K562 (cell line): ENCODE measurements around the gene KAT6B. TPM values are rescaled to one million over a fixed set of nuclear protein-coding genes. Genes with fewer than 3 reads are reported as not detected.
A peak's percentile ranks its signal among the peaks of the same experiment; 100 is the strongest.

ENCODE experiments used
- ARID4B ChIP-seq: sonication (generic); formaldehyde crosslinking; IDR thresholded peaks from 2 replicates; pipeline ENCODE4 v1.8.0; 2022; ENCODE audit warnings: mild to moderate bottlenecking, missing genetic modification reagents
- ASH1L ChIP-seq: fragments of 450-650 bp; IDR thresholded peaks from 2 replicates; pipeline ENCODE4 v1.6.1; 2018; ENCODE audit warnings: borderline replicate concordance, mild to moderate bottlenecking, low read depth; ENCODE audit not compliant: partially characterized antibody
- BDP1 ChIP-seq: IDR thresholded peaks from 3 replicates; pipeline ENCODE4 v1.6.1; 2011; ENCODE audit not compliant: insufficient read length, insufficient read depth
- DDX20 ChIP-seq: fragments of 450-650 bp; IDR thresholded peaks from 2 replicates; pipeline ENCODE4 v1.6.1; 2016; ENCODE audit warnings: missing genetic modification characterization, low read depth, mild to moderate bottlenecking, missing compliant biosample characterization, moderate library complexity
- DLX4 ChIP-seq: fragments of 250-450 bp; sonication (Bioruptor Pico); IDR thresholded peaks from 2 replicates; pipeline ENCODE4 v1.6.1; 2021; ENCODE audit warnings: mild to moderate bottlenecking
- ELF1 ChIP-seq: fragments of 200-800 bp; sonication (Bioruptor generic); IDR thresholded peaks from 2 replicates; pipeline ENCODE4 v1.6.1; 2016; ENCODE audit warnings: missing genetic modification characterization, missing compliant biosample characterization
- GATA2 ChIP-seq: sonication (generic); formaldehyde crosslinking; IDR thresholded peaks from 2 replicates; pipeline ENCODE4 v1.4.0; 2020; ENCODE audit warnings: mild to moderate bottlenecking, missing genetic modification reagents
- HDGF ChIP-seq: fragments of 450-650 bp; IDR thresholded peaks from 2 replicates; pipeline ENCODE4 v1.6.1; 2016
- LARP7 ChIP-seq: fragments of 450-650 bp; IDR thresholded peaks from 2 replicates; pipeline ENCODE4 v1.6.1; 2016
- NONO ChIP-seq, 2 experiments: fragments of 200-400 bp in 1 of 2; fragments of 450-650 bp in 1 of 2; formaldehyde crosslinking in 1 of 2; IDR thresholded peaks; 2 replicates each; pipeline ENCODE4 v1.6.1; 2017; ENCODE audit warnings: low read depth in 2 of 2, mild to moderate bottlenecking in 2 of 2, moderate library complexity in 2 of 2, low read length in 1 of 2
- PTRF ChIP-seq: fragments of 450-650 bp; IDR thresholded peaks from 2 replicates; pipeline ENCODE4 v1.6.1; 2016; ENCODE audit warnings: mild to moderate bottlenecking, missing genetic modification characterization, missing compliant biosample characterization
- RBFOX2 ChIP-seq: fragments of 200-400 bp; formaldehyde crosslinking; IDR thresholded peaks from 2 replicates; pipeline ENCODE4 v1.6.1; 2017; ENCODE audit warnings: low read depth, mild to moderate bottlenecking, low read length, moderate library complexity
- RFX7 ChIP-seq: fragments of 250-450 bp; sonication (Bioruptor Pico); IDR thresholded peaks from 2 replicates; pipeline ENCODE4 v1.5.1; 2021; ENCODE audit warnings: mild to moderate bottlenecking
- SMC3 ChIP-seq: conservative IDR thresholded peaks from 2 replicates; pipeline ENCODE4 v1.6.1; 2011; ENCODE audit warnings: low read depth, low read length, improper control_type of control experiment; ENCODE audit not compliant: insufficient read depth
- SOX6 ChIP-seq: fragments of 450-650 bp; IDR thresholded peaks from 2 replicates; pipeline ENCODE4 v1.6.1; 2014; ENCODE audit warnings: mild to moderate bottlenecking
- SP1 ChIP-seq: sonication (generic); formaldehyde crosslinking; IDR thresholded peaks from 2 replicates; pipeline ENCODE4 v1.8.1; 2022; ENCODE audit warnings: mild to moderate bottlenecking, missing genetic modification reagents
- STAT5A ChIP-seq: IDR thresholded peaks from 2 replicates; pipeline ENCODE4 v1.6.1; 2012; ENCODE audit warnings: low read length, inconsistent platforms, borderline replicate concordance
- TCF7 ChIP-seq: sonication (generic); IDR thresholded peaks from 2 replicates; pipeline ENCODE4 v1.6.1; 2016; ENCODE audit warnings: antibody characterized with exemption, borderline replicate concordance
- YY1 ChIP-seq, 3 experiments: IDR thresholded peaks; 2 replicates each; pipeline ENCODE4 v1.6.1; 2011; ENCODE audit warnings: low read length in 2 of 3, mild to moderate bottlenecking in 2 of 3, moderate library complexity in 2 of 3, borderline replicate concordance in 1 of 3, control low read depth in 1 of 3, low read depth in 1 of 3; ENCODE audit not compliant: insufficient read depth in 3 of 3, insufficient replicate concordance in 2 of 3, control insufficient read depth in 1 of 3, insufficient read length in 1 of 3; ENCODE audit errors: extremely low read depth in 1 of 3
- polyA plus RNA-seq, 8 experiments: library from polyadenylated mRNA; depleted of rRNA in 4 of 8; stranded (reverse) in 5 of 8; unstranded in 3 of 8; fragments of >200 nt; fragmentation: Nextera tagmentation in 2 of 8; fragmentation: Illumina TruSeq in 1 of 8; extraction: Ambion mirVana in 2 of 8; extraction: Trizol in 1 of 8; gene quantifications; 2 replicates each; pipeline versions ENCODE4 v1.2.1 to v1.2.3, GENCODE V29; 2011 to 2014; ENCODE audit warnings: inconsistent platforms in 1 of 8, missing spikeins in 1 of 8
- total RNA-seq, 7 experiments: library from RNA; depleted of rRNA in 6 of 7; stranded (reverse); fragments of >200 nt in 6 of 7; fragmentation: Illumina TruSeq in 2 of 7; extraction: Trizol in 2 of 7; gene quantifications; 2 replicates each; pipeline versions ENCODE4 v1.2.1 to v1.2.3, GENCODE V29; 2011 to 2021; ENCODE audit warnings: low replicate concordance in 1 of 7
- TF ChIP-seq, protein P1 (sequence below): sonication (generic); formaldehyde crosslinking; IDR thresholded peaks from 2 replicates; pipeline ENCODE4 v1.5.0; 2020; ENCODE audit warnings: missing genetic modification reagents

Gene KAT6B
- total and polyA plus RNA-seq, 9 of the 15 experiments (the other 6 are each of a cell fraction or from before 2014, with no cell fraction given) = 1.4 to 9.2 (median 6.8) TPM

GRCh38 chr10:74824184-74824899 is 2.1 kb upstream of the KAT6B start (continued):
- TF ChIP-seq ELF1 (no peak), SMC3 (no peak), RBFOX2 (no peak), HDGF (no peak), LARP7 (no peak), DDX20 (tag) (no peak), ASH1L (no peak), SP1 (CRISPR knock-in tag) (0 out of 2 replicates have a peak, but pooled peaks have one; percentile 17), PTRF (tag) (no peak), YY1 (IDR thresholded peaks at IDR 0.05; ENCODE audit: borderline replicate concordance in 1 of 3, control insufficient read depth in 1 of 3, extremely low read depth in 1 of 3, insufficient read depth in 3 of 3, insufficient read length in 1 of 3, insufficient replicate concordance in 2 of 3, low read depth in 1 of 3, low read length in 2 of 3) (peak in 1 of 3 experiments; percentile 25), BDP1 (no peak), STAT5A (no peak), TCF7 (no peak), RFX7 (CRISPR knock-in tag) (no peak), SOX6 (0 out of 2 replicates have a peak, but pooled peaks have one; percentile 16), ARID4B (CRISPR knock-in tag) (no peak), DLX4 (CRISPR knock-in tag) (no peak), NONO (IDR thresholded peaks at IDR 0.05; ENCODE audit: low read depth in 2 of 2, low read length in 1 of 2) (no peak), GATA2 (CRISPR knock-in tag) (0 out of 2 replicates have a peak, but pooled peaks have one; percentile 25)
- TF ChIP-seq, protein P1, sequence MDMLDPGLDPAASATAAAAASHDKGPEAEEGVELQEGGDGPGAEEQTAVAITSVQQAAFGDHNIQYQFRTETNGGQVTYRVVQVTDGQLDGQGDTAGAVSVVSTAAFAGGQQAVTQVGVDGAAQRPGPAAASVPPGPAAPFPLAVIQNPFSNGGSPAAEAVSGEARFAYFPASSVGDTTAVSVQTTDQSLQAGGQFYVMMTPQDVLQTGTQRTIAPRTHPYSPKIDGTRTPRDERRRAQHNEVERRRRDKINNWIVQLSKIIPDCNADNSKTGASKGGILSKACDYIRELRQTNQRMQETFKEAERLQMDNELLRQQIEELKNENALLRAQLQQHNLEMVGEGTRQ (CRISPR knock-in tag) = no peak
